Activated CD8-positive, alpha-beta T cell treated with anti-CD3 and anti-CD28 coated beads for 36 hours (primary cell): ENCODE data around the gene TCHP. TPM values are rescaled to one million over a fixed set of nuclear protein-coding genes. Genes with fewer than 3 reads are reported as not detected.

ENCODE experiments used
- ATAC-seq: fragments of 200-7000 bp; cut with Tn5 transposase; one replicate; pipeline ENCODE4 v1.10.0; 2021; ENCODE audit warnings: mild to moderate bottlenecking, moderate library complexity
- CTCF ChIA-PET: fragments of 350-600 bp; sonication (Branson Sonifier 250); formaldehyde crosslinking; loops from one replicate; lab custom pipeline; 2021; ENCODE audit warnings: antibody characterized with exemption; lab: Charles Lee
- POLR2A ChIA-PET: fragments of 350-600 bp; sonication (Branson Sonifier 250); formaldehyde crosslinking; loops from one replicate; lab custom pipeline; 2021; ENCODE audit warnings: antibody characterized with exemption; lab: Charles Lee
- DNase-seq: peaks from one replicate; pipeline ENCODE4 v3.0.0-alpha.2; 2020
- H3K27ac Mint-ChIP-seq: one replicate; pipeline ENCODE4 v1.8.0; 2021; ENCODE audit warnings: mild to moderate bottlenecking, mixed read lengths
- H3K27me3 Mint-ChIP-seq: one replicate; pipeline ENCODE4 v1.8.0; 2021; ENCODE audit warnings: mixed read lengths
- H3K36me3 Mint-ChIP-seq: one replicate; pipeline ENCODE4 v1.8.0; 2021; ENCODE audit warnings: low read depth, mixed read lengths
- H3K4me1 Mint-ChIP-seq: one replicate; pipeline ENCODE4 v1.8.0; 2021; ENCODE audit warnings: low read depth, mixed read lengths
- H3K4me3 Mint-ChIP-seq: one replicate; pipeline ENCODE4 v1.8.0; 2021; ENCODE audit warnings: mild to moderate bottlenecking, moderate library complexity, mixed read lengths
- H3K9me3 Mint-ChIP-seq: one replicate; pipeline ENCODE4 v1.8.0; 2021; ENCODE audit warnings: mixed read lengths
- intact Hi-C: fragments of 100-400 bp; cut with micrococcal nuclease; formaldehyde crosslinking; loops from one replicate; pipeline ENCODE4 v1.10.0; 2022
- total RNA-seq, 2 experiments: library from RNA; stranded (reverse); gene quantifications; one replicate each; pipeline ENCODE4 v1.2.3, GENCODE V29; 2021
- TF ChIP-seq, protein P1 (sequence below): fragments of 200-600 bp; IDR thresholded peaks from one replicate; pipeline ENCODE4 v1.8.0; 2022; ENCODE audit warnings: antibody characterized with exemption, mild to moderate bottlenecking

Gene TCHP
- total RNA-seq, 2 experiments from 2014 or later = 19.9 to 21.0 TPM

GRCh38 chr12:109944561-109945359 lies 44.7 kb downstream of the TCHP start:
- ATAC-seq = peak; percentile 39
- intact Hi-C loops = no loop called here
- H3K4me3 Mint-ChIP-seq = no peak overlapping the region
- peaks cover 23% of the 10 kb centered on the region for H3K4me1 Mint-ChIP-seq
- no peaks in the 10 kb centered on the region for H3K27me3 Mint-ChIP-seq
- ChIA-PET POLR2A (no interaction called here), CTCF (no interaction called here)
- no peaks in the 10 kb centered on the region for H3K9me3 Mint-ChIP-seq
- H3K36me3 Mint-ChIP-seq = peaks cover 30% of the 10 kb centered on the region
- H3K27ac Mint-ChIP-seq = peak overlapping the region; percentile 30
- TF ChIP-seq, protein P1, sequence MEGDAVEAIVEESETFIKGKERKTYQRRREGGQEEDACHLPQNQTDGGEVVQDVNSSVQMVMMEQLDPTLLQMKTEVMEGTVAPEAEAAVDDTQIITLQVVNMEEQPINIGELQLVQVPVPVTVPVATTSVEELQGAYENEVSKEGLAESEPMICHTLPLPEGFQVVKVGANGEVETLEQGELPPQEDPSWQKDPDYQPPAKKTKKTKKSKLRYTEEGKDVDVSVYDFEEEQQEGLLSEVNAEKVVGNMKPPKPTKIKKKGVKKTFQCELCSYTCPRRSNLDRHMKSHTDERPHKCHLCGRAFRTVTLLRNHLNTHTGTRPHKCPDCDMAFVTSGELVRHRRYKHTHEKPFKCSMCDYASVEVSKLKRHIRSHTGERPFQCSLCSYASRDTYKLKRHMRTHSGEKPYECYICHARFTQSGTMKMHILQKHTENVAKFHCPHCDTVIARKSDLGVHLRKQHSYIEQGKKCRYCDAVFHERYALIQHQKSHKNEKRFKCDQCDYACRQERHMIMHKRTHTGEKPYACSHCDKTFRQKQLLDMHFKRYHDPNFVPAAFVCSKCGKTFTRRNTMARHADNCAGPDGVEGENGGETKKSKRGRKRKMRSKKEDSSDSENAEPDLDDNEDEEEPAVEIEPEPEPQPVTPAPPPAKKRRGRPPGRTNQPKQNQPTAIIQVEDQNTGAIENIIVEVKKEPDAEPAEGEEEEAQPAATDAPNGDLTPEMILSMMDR = no peak
- no peak for DNase-seq

DNA sequence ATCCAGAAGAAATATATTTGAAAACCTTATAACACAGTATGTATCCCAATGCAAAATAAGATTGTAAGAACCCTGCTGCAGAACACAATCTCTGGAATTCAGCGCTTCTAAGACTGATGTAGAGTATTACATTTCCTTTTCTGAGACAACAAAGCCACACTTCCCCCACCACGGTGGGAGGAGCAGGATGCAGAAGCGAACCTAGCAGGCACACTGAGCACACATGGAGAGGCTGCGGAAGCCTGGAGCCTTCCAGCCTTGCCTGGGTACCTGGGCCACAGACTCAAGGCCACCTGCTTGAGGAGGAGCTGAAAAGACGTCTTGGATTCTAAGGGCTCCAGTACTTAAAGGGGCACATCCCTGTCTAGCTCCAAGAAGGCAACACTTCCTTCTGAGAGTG lies 46.4 kb downstream of the TCHP start:
- H3K4me1 Mint-ChIP-seq = peaks cover 23% of the 10 kb centered on the region
- intact Hi-C loops = no loop called here
- TF ChIP-seq, protein P1 = no peak
- no peaks in the 10 kb centered on the region for H3K9me3 Mint-ChIP-seq
- peak overlapping the region; percentile 35 for H3K27ac Mint-ChIP-seq
- peaks cover 34% of the 10 kb centered on the region for H3K36me3 Mint-ChIP-seq
- DNase-seq (no peak), ATAC-seq (no peak)
- H3K27me3 Mint-ChIP-seq = no peaks in the 10 kb centered on the region
- CTCF ChIA-PET = interaction anchor here (1.0 kb wide), 1 partner anchor 93 kb away, joined by 4 read pairs; no protein-coding TSS in a partner anchor
- POLR2A ChIA-PET = no interaction called here
- H3K4me3 Mint-ChIP-seq = no peak overlapping the region

- DNase-seq (no peak), ATAC-seq (no peak)
- ChIA-PET POLR2A (interaction anchor here (1.2 kb wide), 1 partner anchor 15 kb away, joined by 3 read pairs; no protein-coding TSS in a partner anchor), CTCF (interaction anchor here (1.0 kb wide), 1 partner anchor 93 kb away, joined by 4 read pairs; no protein-coding TSS in a partner anchor)
- no peaks in the 10 kb centered on the region for H3K9me3 Mint-ChIP-seq
- peaks cover 37% of the 10 kb centered on the region for H3K36me3 Mint-ChIP-seq
- peak overlapping the region; percentile 79 for H3K27ac Mint-ChIP-seq
- intact Hi-C loops = no loop called here
- TF ChIP-seq, protein P1 = no peak
- H3K27me3 Mint-ChIP-seq = no peaks in the 10 kb centered on the region
- no peak overlapping the region for H3K4me3 Mint-ChIP-seq
- H3K4me1 Mint-ChIP-seq = peaks cover 23% of the 10 kb centered on the region
Measured at GRCh38 chr12:109946913-109947312, 46.8 kb downstream of the TCHP start.

GRCh38 chr12:109947521-109947920 lies 47.4 kb downstream of the TCHP start:
- intact Hi-C loops = no loop called here
- ChIA-PET CTCF (interaction anchor here (1.0 kb wide), 1 partner anchor 94 kb away, joined by 4 read pairs; no protein-coding TSS in a partner anchor), POLR2A (interaction anchor here (1.2 kb wide), 1 partner anchor 16 kb away, joined by 3 read pairs; no protein-coding TSS in a partner anchor)
- DNase-seq (no peak), ATAC-seq (no peak)
- Mint-ChIP-seq H3K27me3 (no peaks in the 10 kb centered on the region), H3K4me1 (peaks cover 26% of the 10 kb centered on the region), H3K27ac (peak overlapping the region; percentile 79), H3K36me3 (peaks cover 43% of the 10 kb centered on the region), H3K9me3 (no peaks in the 10 kb centered on the region), H3K4me3 (no peak overlapping the region)
- TF ChIP-seq, protein P1 = no peak

DNA sequence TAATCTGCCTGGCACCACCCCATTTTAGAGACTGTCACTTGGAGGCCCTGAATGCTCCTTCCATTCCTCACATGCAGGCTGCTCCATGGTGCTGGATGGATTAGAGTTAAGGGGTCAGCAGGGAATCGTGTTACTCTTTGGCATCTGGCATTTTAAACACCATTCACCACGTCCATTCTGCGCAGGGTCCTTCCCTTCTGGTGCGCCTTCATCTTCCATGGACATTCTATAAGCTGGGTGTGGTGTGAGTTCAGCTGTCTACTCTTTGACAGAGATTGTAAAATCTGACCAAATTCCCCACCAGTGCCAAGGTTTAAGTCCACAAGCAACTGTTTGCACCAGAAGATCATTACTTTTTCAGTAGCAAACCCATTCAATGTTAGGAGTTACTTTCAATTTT lies 48.3 kb downstream of the TCHP start:
- CTCF ChIA-PET = interaction anchor here (1.1 kb wide), 1 partner anchor 103 kb away, joined by 4 read pairs; no protein-coding TSS in a partner anchor
- no peak for ATAC-seq
- intact Hi-C loops = no loop called here
- H3K36me3 Mint-ChIP-seq = peaks cover 47% of the 10 kb centered on the region
- H3K27me3 Mint-ChIP-seq = no peaks in the 10 kb centered on the region
- H3K4me3 Mint-ChIP-seq = no peak overlapping the region
- peaks cover 27% of the 10 kb centered on the region for H3K4me1 Mint-ChIP-seq
- POLR2A ChIA-PET = interaction anchor here (0.7 to 1.2 kb wide), 2 partner anchors 17 to 22 kb away, joined by 3 read pairs; no protein-coding TSS in a partner anchor
- DNase-seq = no peak
- H3K27ac Mint-ChIP-seq = peak overlapping the region; percentile 60
- H3K9me3 Mint-ChIP-seq = no peaks in the 10 kb centered on the region
- TF ChIP-seq, protein P1 = no peak
